Measurements from ENCODE around the gene KRTAP26-1. TPM values are rescaled to one million over a fixed set of nuclear protein-coding genes. Genes with fewer than 3 reads are reported as not detected.

KRTAP26-1 gene, protein sequence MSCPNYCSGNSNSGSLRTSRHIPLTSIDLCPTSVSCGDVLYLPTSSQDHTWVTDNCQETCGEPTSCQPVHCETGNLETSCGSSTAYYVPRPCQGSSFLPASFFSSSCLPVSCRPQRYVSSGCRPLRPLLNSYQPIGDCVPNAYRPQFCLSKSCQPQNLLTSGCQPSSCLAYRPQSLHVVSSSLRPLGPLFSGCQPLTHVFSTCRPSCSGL
- not detected in 2 replicates for total RNA-seq

DNA sequence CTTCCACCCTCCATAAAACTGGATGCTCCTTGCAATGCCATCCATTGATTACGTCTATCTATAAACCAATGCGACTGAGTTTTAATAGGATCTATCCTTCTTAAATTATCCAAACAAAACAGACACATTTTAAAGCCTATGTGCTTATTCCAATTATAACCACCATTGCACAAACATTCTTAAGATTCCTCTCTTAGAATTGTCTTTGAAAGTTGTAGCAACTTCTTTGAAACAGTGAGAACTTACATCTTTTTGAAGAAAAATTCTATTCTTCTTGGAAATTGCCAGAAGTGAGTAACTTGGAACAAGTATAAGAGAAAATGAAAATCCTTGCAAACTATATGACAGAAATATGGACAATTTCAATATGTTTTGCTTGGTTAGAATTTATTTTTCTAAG, at the start of gene KRTAP26-1:
TSS of gene KRTAP26-1 (minus strand) at position 101 of the 400 bp plus-strand sequence. CDS start 280 bp downstream, outside the sequence.

DNA sequence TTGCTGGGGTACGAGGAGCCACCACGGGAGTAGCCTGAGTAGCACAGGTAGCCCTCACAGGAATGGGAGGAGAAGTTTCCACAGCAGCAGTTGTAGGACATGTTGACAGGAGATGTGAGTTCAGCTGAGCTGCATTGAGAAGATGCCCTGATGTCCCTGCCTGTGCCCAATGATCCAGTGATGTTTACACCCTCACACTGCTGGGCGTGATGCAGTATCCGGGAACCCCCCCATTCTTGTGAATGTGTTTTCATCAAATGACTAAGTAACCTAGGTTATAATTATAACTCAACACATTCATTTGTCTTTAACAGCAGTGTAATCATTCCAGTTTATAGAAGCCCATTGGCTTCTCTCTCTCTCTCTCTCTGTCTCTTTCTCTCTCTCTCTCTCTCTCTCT, 28.4 kb upstream of the KRTAP26-1 start, which contains the start of gene KRTAP23-1:
TSS of gene KRTAP23-1 (minus strand) at position 101 of the 400 bp plus-strand sequence. CDS start at position 101, 0 bp downstream.

DNA sequence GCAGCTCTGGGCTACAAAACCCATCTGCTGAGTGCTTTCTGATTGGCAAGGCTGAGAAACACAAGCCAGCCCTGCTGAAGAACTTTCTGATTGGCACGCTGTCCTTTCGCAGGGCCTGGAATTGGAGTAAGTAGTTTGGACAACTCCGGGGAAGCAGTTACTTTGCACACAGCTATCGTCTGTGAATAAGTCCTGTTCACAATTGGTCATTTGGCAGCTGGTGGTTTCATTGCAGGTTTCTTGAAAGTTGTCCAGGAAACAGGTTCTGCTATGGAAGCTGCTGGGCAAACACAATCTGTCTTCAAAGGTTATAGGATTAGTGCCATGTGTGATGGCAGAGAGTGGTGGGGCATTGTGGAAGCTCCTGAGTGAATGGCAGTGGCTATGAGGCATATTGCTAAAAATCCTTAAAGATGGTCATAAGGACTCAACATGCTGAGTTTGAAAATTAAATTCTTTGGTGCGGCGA, 17.2 kb upstream of the KRTAP26-1 start, which contains the start of gene KRTAP27-1:
TSS of gene KRTAP27-1 (minus strand) at position 419 of the 469 bp plus-strand sequence. CDS start at position 393, 26 bp downstream.

DNA sequence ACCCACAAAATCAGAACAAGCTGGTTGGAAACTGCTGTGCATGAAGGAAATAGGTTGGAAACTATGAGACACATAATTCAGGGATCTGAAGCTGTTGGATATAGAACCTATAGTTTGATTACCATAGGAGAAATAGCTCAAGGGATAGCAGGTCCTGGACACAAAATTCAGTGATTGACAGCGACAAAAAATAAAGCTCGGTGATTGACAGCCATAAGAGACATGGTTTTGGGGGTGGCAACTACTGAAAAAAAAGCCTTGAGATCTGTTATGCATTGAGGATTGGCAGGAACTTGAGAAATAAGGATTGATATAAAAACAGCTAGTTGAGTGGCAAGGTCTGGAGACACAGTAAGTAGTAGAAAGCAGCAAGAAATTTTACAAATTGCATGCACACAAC, 30.9 kb downstream of the KRTAP26-1 start, which contains the start of gene KRTAP25-1:
TSS of gene KRTAP25-1 (minus strand) at position 300 of the 400 bp plus-strand sequence. CDS start at position 276, 24 bp downstream.

DNA sequence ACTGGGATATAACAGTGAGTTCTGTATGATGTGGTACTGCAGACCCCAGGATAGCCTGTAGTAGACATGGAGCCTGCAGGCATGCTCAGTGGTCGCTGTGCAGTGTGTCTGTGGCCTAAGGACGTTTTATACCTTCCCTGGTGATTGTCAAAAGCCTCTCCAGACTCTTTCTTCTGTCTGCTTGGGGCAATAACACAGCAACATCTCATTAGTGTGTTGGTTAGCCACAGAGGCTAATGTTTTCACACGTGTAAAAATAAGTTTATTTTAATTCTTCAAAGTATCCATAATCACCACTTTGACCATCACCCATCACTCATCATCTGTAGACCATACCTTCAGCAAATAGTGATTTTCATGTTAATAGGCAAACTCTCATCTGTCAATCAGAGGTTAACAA, 37.3 kb downstream of the KRTAP26-1 start, which contains the start of gene KRTAP24-1:
TSS of gene KRTAP24-1 (minus strand) at position 101 of the 400 bp plus-strand sequence. CDS start at position 83, 18 bp downstream.

Other genes with a start within 250 kb of the KRTAP26-1 start
- not detected in 2 replicates for gene CLDN17, start 153.5 kb downstream of the KRTAP26-1 start, total RNA-seq
- not detected in 2 replicates for gene CLDN8, start 104.2 kb downstream of the KRTAP26-1 start, total RNA-seq
- not detected in 2 replicates for gene KRTAP24-1, start 37.4 kb downstream of the KRTAP26-1 start, total RNA-seq
- not detected in 2 replicates for gene KRTAP25-1, start 30.8 kb downstream of the KRTAP26-1 start, total RNA-seq
- gene KRTAP27-1, start 17.4 kb upstream of the KRTAP26-1 start, total RNA-seq: not detected in 2 replicates
- not detected in 2 replicates for gene KRTAP23-1, start 28.3 kb upstream of the KRTAP26-1 start, total RNA-seq
- not detected in 2 replicates for gene KRTAP13-2, start 52.0 kb upstream of the KRTAP26-1 start, total RNA-seq
- gene KRTAP13-1, start 75.7 kb upstream of the KRTAP26-1 start, total RNA-seq: not detected in 2 replicates
- not detected in 2 replicates for gene KRTAP13-3, start 105.6 kb upstream of the KRTAP26-1 start, total RNA-seq
- gene KRTAP13-4, start 109.9 kb upstream of the KRTAP26-1 start, total RNA-seq: not detected in 2 replicates
- not detected in 2 replicates for gene KRTAP15-1, start 120.0 kb upstream of the KRTAP26-1 start, total RNA-seq
- not detected in 2 replicates for gene KRTAP19-1, start 160.1 kb upstream of the KRTAP26-1 start, total RNA-seq
- gene KRTAP19-2, start 167.1 kb upstream of the KRTAP26-1 start, total RNA-seq: not detected in 2 replicates
- not detected in 2 replicates for gene KRTAP19-3, start 171.7 kb upstream of the KRTAP26-1 start, total RNA-seq
- gene KRTAP19-4, start 176.8 kb upstream of the KRTAP26-1 start, total RNA-seq: not detected in 2 replicates
- gene KRTAP19-5, start 181.8 kb upstream of the KRTAP26-1 start, total RNA-seq: not detected in 2 replicates
- not detected in 2 replicates for gene KRTAP19-6, start 221.5 kb upstream of the KRTAP26-1 start, total RNA-seq
- gene KRTAP19-7, start 241.0 kb upstream of the KRTAP26-1 start, total RNA-seq: not detected in 2 replicates